Bronchial epithelial cell (primary cell): Measurements from ENCODE around the gene PPP1R3D. TPM values are rescaled to one million over a fixed set of nuclear protein-coding genes. Genes with fewer than 3 reads are reported as not detected.

ENCODE experiments used
- DNase-seq: peaks from one replicate; pipeline ENCODE4 v3.0.0-alpha.2; 2010; ENCODE audit warnings: low read depth
- FAIRE-seq: peaks from 2 replicates; lab custom pipeline; 2011; peaks lifted over from hg19 to GRCh38; lab: Jason Lieb, UNC
- H3K27me3 ChIP-seq: 2 replicates; pipeline ENCODE4 v1.5.1; 2011; ENCODE audit warnings: low read length; ENCODE audit not compliant: control insufficient read depth, insufficient read depth
- H3K36me3 ChIP-seq: 2 replicates; pipeline ENCODE4 v1.5.1; 2011; ENCODE audit warnings: low read length; ENCODE audit not compliant: control insufficient read depth, insufficient read depth
- H3K4me3 ChIP-seq: 2 replicates; pipeline ENCODE4 v1.5.1; 2011; ENCODE audit warnings: mild to moderate bottlenecking, low read depth, low read length, control low read depth
- CTCF ChIP-seq: IDR thresholded peaks from 2 replicates; pipeline ENCODE4 v1.5.1; 2011; ENCODE audit warnings: mild to moderate bottlenecking, moderate library complexity, low read length, control low read depth, inconsistent platforms; ENCODE audit not compliant: insufficient read depth, severe bottlenecking
- total RNA-seq: library from RNA; depleted of rRNA; stranded (reverse); fragments of >200 nt; gene quantifications from 2 replicates; pipeline ENCODE4 v1.2.1, GENCODE V29; 2014

Gene PPP1R3D
- total RNA-seq, 1 donor from 2014 or later, result 9.5 TPM

- FAIRE-seq (no peak), DNase-seq (no peak)
- no peak for TF ChIP-seq CTCF
Observed at GRCh38 chr20:59925899-59926298, 14.2 kb downstream of the PPP1R3D start.

DNA sequence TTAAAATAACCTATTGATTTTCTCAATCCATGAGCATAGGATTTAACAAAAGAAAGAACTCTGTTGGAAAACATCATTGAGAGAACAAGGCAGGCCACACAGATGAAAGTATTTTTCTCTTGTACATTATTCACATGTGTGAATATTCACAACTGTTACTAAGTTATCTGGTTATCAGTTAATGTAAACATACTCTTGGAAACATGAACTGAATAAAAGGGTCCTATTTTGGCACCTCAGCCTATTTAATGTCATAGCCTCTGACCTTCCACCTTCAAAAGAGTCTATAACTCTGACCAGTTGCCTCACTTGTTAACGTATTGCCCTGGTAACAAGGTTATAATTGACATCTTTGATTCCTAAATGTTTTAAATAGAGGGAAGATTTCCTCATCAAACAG is 14.7 kb downstream of the PPP1R3D start:
- no peaks in the 10 kb centered on the region for H3K27me3 ChIP-seq
- DNase-seq (no peak), FAIRE-seq (no peak)
- TF ChIP-seq CTCF, result no peak
- no peaks in the 10 kb centered on the region for H3K36me3 ChIP-seq
- H3K4me3 ChIP-seq, result no peak overlapping the region

More at GRCh38 chr20:59925899-59926298, 14.2 kb downstream of the PPP1R3D start:
- H3K36me3 ChIP-seq, result no peaks in the 10 kb centered on the region
- H3K4me3 ChIP-seq, result no peak overlapping the region
- H3K27me3 ChIP-seq, result no peaks in the 10 kb centered on the region

DNA sequence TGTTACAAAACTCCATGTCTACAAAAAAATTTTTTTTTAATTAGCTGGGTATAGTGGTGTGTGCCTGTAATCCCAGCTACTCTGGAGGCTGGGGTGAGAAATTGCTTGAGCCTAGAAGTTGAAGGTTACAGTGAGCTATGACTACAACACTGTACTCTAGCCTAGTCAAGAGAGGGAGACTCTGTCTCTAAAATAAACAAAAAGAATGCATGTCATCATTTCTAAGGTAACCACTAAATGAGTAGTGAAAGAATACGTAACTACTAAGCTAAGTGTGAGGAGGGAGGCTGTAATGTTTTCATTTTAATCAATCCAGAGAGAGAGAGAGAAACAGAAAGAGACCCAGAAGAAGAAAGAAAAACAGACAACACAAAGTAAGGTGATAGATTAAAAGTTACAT is 16.6 kb downstream of the PPP1R3D start:
- no peaks in the 10 kb centered on the region for H3K36me3 ChIP-seq
- no peak overlapping the region for H3K4me3 ChIP-seq
- DNase-seq, result peak; percentile 34
- H3K27me3 ChIP-seq, result no peaks in the 10 kb centered on the region
- no peak for FAIRE-seq
- no peak for TF ChIP-seq CTCF

DNA sequence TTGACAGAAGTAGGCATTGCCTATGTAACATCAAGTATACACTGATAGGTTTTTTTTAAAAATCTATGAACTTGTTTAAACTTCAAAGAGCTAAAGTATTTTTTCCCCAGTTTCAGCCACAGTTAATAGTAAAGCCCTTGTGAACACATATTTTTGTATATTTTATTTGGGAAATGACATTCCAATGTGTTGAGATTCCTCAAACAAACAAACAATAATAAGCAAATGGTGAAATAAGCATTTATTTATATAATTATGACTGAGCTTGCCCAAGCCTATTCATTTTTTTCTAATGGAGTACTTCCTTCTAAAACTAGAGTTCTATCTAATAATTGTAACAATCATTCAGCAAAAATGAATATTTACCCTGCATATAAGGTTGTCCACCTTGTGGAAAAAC is 19.2 kb downstream of the PPP1R3D start:
- DNase-seq, result peak; percentile 21
- H3K27me3 ChIP-seq, result no peaks in the 10 kb centered on the region
- no peak overlapping the region for H3K4me3 ChIP-seq
- no peak for TF ChIP-seq CTCF
- no peak for FAIRE-seq
- H3K36me3 ChIP-seq, result no peaks in the 10 kb centered on the region

- FAIRE-seq, result no peak
- Histone ChIP-seq H3K4me3 (no peak overlapping the region), H3K36me3 (no peaks in the 10 kb centered on the region), H3K27me3 (no peaks in the 10 kb centered on the region)
- TF ChIP-seq CTCF, result no peak
- no peak for DNase-seq
Observed at GRCh38 chr20:59912609-59913008, 27.5 kb downstream of the PPP1R3D start.

DNA sequence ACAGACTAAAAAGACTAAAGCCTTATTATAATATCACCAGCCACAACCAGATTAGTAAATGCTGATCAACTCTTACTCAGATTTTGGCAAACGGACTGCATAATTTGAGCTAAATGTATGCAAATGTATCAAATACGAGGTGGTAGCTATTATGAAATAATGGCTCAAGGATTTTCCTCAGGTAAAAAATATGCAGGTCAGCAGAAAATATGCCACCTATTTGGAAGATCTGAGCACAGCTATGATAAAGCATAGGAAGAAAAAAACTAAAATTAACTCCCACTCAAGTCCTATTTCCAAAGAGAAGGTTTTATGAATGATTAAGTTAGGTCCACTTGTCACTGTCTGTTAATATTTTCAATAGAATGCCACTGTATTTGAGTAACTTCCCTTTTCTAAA is 29.1 kb downstream of the PPP1R3D start:
- DNase-seq, result no peak
- TF ChIP-seq CTCF, result no peak
- Histone ChIP-seq H3K36me3 (no peaks in the 10 kb centered on the region), H3K4me3 (no peak overlapping the region), H3K27me3 (no peaks in the 10 kb centered on the region)
- FAIRE-seq, result no peak
